ENCODE results near the gene MOK.

Gene MOK

DNA sequence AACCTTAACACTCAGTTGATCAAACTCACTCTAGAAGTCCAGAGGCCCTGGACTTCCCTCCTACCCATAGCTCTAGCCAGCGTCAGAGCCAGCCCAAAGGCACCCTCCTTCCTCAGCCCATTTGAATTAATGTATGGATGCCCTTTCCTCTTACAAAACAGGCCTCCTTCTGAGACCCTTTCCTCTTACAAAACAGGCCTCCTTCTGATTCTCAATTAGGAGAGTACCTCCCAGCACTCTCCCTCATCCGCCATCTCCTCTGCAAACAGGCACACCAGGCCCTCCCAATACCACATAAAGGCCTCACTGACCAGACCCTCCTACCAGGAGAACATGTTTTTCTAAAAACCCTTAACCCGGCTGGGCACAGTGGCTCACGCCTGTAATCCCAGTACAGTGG, 65.7 kb downstream of the MOK start:
- Histone ChIP-seq H3K36me3 (ENCODE audit: low read length) (no peaks in the 10 kb centered on the region), H3F3A (ENCODE audit: insufficient read depth) (no peaks in the 10 kb centered on the region), H3K4me2 (ENCODE audit: low read depth, low read length, poor library complexity, severe bottlenecking) (no peak overlapping the region), H3K27me3 (ENCODE audit: low read length) (no peaks in the 10 kb centered on the region), H3K9ac (ENCODE audit: low read length) (no peak overlapping the region), H3K9me3 (ENCODE audit: insufficient read depth, low read length) (no peaks in the 10 kb centered on the region), H3K4me3 (ENCODE audit: insufficient read depth, low read length, poor library complexity, severe bottlenecking) (no peak overlapping the region), H2AFZ (ENCODE audit: low read depth, low read length, severe bottlenecking) (no peak overlapping the region), H3K27ac (ENCODE audit: low read depth, low read length) (no peak overlapping the region), H3K9me2 (replicated peaks; ENCODE audit: insufficient read depth, low read length) (no peaks in the 10 kb centered on the region), H3K79me2 (ENCODE audit: insufficient read depth, low read length) (no peaks in the 10 kb centered on the region), H4K20me1 (ENCODE audit: low read depth, low read length) (no peaks in the 10 kb centered on the region)
- TF ChIP-seq, protein P1, sequence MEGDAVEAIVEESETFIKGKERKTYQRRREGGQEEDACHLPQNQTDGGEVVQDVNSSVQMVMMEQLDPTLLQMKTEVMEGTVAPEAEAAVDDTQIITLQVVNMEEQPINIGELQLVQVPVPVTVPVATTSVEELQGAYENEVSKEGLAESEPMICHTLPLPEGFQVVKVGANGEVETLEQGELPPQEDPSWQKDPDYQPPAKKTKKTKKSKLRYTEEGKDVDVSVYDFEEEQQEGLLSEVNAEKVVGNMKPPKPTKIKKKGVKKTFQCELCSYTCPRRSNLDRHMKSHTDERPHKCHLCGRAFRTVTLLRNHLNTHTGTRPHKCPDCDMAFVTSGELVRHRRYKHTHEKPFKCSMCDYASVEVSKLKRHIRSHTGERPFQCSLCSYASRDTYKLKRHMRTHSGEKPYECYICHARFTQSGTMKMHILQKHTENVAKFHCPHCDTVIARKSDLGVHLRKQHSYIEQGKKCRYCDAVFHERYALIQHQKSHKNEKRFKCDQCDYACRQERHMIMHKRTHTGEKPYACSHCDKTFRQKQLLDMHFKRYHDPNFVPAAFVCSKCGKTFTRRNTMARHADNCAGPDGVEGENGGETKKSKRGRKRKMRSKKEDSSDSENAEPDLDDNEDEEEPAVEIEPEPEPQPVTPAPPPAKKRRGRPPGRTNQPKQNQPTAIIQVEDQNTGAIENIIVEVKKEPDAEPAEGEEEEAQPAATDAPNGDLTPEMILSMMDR (IDR thresholded peaks at IDR 0.05; ENCODE audit: insufficient read depth, low read length, poor library complexity, severe bottlenecking): no peak
- no peak for TF ChIP-seq EZH2phosphoT487 (conservative IDR thresholded peaks at IDR 0.05; ENCODE audit: low read length)

- Histone ChIP-seq H3K36me3 (ENCODE audit: low read length) (no peaks in the 10 kb centered on the region), H3K27me3 (ENCODE audit: low read length) (no peaks in the 10 kb centered on the region), H3K4me3 (ENCODE audit: insufficient read depth, low read length, poor library complexity, severe bottlenecking) (no peak overlapping the region), H3K79me2 (ENCODE audit: insufficient read depth, low read length) (no peaks in the 10 kb centered on the region), H3K9me3 (ENCODE audit: insufficient read depth, low read length) (no peaks in the 10 kb centered on the region), H3K9ac (ENCODE audit: low read length) (no peak overlapping the region), H4K20me1 (ENCODE audit: low read depth, low read length) (no peaks in the 10 kb centered on the region), H3K9me2 (replicated peaks; ENCODE audit: insufficient read depth, low read length) (no peaks in the 10 kb centered on the region), H3K27ac (ENCODE audit: low read depth, low read length) (no peak overlapping the region), H3K4me2 (ENCODE audit: low read depth, low read length, poor library complexity, severe bottlenecking) (no peak overlapping the region), H3F3A (ENCODE audit: insufficient read depth) (no peaks in the 10 kb centered on the region), H2AFZ (ENCODE audit: low read depth, low read length, severe bottlenecking) (no peak overlapping the region)
- TF ChIP-seq, protein P1 (IDR thresholded peaks at IDR 0.05; ENCODE audit: insufficient read depth, low read length, poor library complexity, severe bottlenecking): no peak
- no peak for TF ChIP-seq EZH2phosphoT487 (conservative IDR thresholded peaks at IDR 0.05; ENCODE audit: low read length)
Measured at GRCh38 chr14:102238766-102239165, 66.2 kb downstream of the MOK start.

DNA sequence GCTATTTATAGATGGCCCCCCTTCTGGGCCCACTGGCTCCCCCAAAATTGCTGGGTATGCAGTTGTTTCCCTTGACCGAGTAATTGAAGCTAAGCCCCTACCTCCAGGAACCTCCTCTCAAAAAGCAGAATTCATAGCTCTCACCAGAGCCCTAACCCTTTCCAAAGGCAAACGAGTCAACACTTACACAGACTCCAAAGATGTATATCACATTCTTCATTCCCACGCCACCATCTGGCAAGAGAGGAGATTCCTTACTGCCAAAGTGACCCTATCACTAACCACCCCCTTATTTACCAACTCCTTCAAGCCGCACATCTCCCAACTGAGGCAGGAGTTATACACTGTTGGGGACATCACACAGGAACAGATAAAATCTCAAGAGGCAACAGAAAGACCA, 66.8 kb downstream of the MOK start:
- H4K20me1 ChIP-seq (ENCODE audit: low read depth, low read length): no peaks in the 10 kb centered on the region
- H3K9ac ChIP-seq (ENCODE audit: low read length): no peak overlapping the region
- H3K27ac ChIP-seq (ENCODE audit: low read depth, low read length): no peak overlapping the region
- no peaks in the 10 kb centered on the region for H3K27me3 ChIP-seq (ENCODE audit: low read length)
- H3K36me3 ChIP-seq (ENCODE audit: low read length): no peaks in the 10 kb centered on the region
- H3K9me3 ChIP-seq (ENCODE audit: insufficient read depth, low read length): no peaks in the 10 kb centered on the region
- no peak overlapping the region for H3K4me2 ChIP-seq (ENCODE audit: low read depth, low read length, poor library complexity, severe bottlenecking)
- H3K79me2 ChIP-seq (ENCODE audit: insufficient read depth, low read length): no peaks in the 10 kb centered on the region
- H3K9me2 ChIP-seq (replicated peaks; ENCODE audit: insufficient read depth, low read length): no peaks in the 10 kb centered on the region
- no peak overlapping the region for H3K4me3 ChIP-seq (ENCODE audit: insufficient read depth, low read length, poor library complexity, severe bottlenecking)
- no peak overlapping the region for H2AFZ ChIP-seq (ENCODE audit: low read depth, low read length, severe bottlenecking)
- H3F3A ChIP-seq (ENCODE audit: insufficient read depth): no peaks in the 10 kb centered on the region
- no peak for TF ChIP-seq EZH2phosphoT487 (conservative IDR thresholded peaks at IDR 0.05; ENCODE audit: low read length)
- TF ChIP-seq, protein P1 (IDR thresholded peaks at IDR 0.05; ENCODE audit: insufficient read depth, low read length, poor library complexity, severe bottlenecking): no peak

Data from SU-DHL-6 (cell line).